ENCODE data around the gene ADGRL2. TPM values are rescaled to one million over a fixed set of nuclear protein-coding genes. Genes with fewer than 3 reads are reported as not detected.

Gene ADGRL2
- total and polyA plus RNA-seq, 9 of the 15 experiments (the other 6 are each of a cell fraction or from before 2014, with no cell fraction given), result 0.03 to 0.15 (median 0.13) TPM; not detected in 6

- intact Hi-C loops (cut with micrococcal nuclease), result no loop called here
- TF ChIP-seq SAP30 (IDR thresholded peaks at IDR 0.05; ENCODE audit: borderline replicate concordance, insufficient read depth, low read depth, low read length, poor library complexity, severe bottlenecking) (no peak), ZNF75A (CRISPR knock-in tag; IDR thresholded peaks at IDR 0.05) (no peak), ARHGAP35 (IDR thresholded peaks at IDR 0.05; ENCODE audit: partially characterized antibody) (no peak), C11orf30 (IDR thresholded peaks at IDR 0.05; ENCODE audit: low read depth) (no peak), RREB1 (CRISPR knock-in tag; IDR thresholded peaks at IDR 0.05) (no peak), FOXO4 (CRISPR knock-in tag; IDR thresholded peaks at IDR 0.05) (no peak), XRCC5 (IDR thresholded peaks at IDR 0.05; ENCODE audit: low read depth, low read length) (no peak), ZNF511 (CRISPR knock-in tag; IDR thresholded peaks at IDR 0.05) (no peak)
- H2AFZ ChIP-seq (ENCODE audit: low read depth, low read length), result no peak overlapping the region
- no peak overlapping the region for H3K4me3 ChIP-seq
- no peaks in the 10 kb centered on the region for H4K20me1 ChIP-seq (replicated peaks; ENCODE audit: control insufficient read depth, insufficient read depth, low read length)
- no peak overlapping the region for H3K4me2 ChIP-seq (ENCODE audit: insufficient read depth, low read length)
- no peaks in the 10 kb centered on the region for H3K9me3 ChIP-seq (replicated peaks; ENCODE audit: control insufficient read depth, insufficient read depth, low read depth, low read length)
- WGBS (ENCODE audit: insufficient coverage, low coverage, missing lambda C conversion rate), result 0% methylated on average over 2 of the region's 2 CpGs
- no peaks in the 10 kb centered on the region for H3K36me3 ChIP-seq (ENCODE audit: control insufficient read depth, insufficient read depth, low read length)
- FAIRE-seq, result no peak
- H3K27ac ChIP-seq (ENCODE audit: extremely low read depth, low read depth, low read length), result no peak overlapping the region
- ChIA-PET CTCF (ENCODE audit: low intra/inter-chr PET ratio) (interaction anchor here (0.6 kb wide), 1 partner anchor 1042 kb away, joined by 3 read pairs; no protein-coding TSS in a partner anchor), POLR2A (no interaction called here)
- BruUV-seq (replicated peaks), result no TSS peak
- no peaks in the 10 kb centered on the region for H3K9me1 ChIP-seq (ENCODE audit: control insufficient read depth, insufficient read depth, low read length)
- no peaks in the 10 kb centered on the region for H3K27me3 ChIP-seq (ENCODE audit: control insufficient read depth in 2 of 2, insufficient read depth in 2 of 2, low read length in 2 of 2)
- no peak for ATAC-seq
- no peak for DNase-seq (ENCODE audit: extremely low read depth in 1 of 4, low spot score in 3 of 4)
- in situ Hi-C loops (cut with MboI), result no loop called here
- H3K79me2 ChIP-seq (ENCODE audit: control insufficient read depth, insufficient read depth, low read length), result no peaks in the 10 kb centered on the region
- H3K4me1 ChIP-seq (replicated peaks in 1 of 2; ENCODE audit: control insufficient read depth in 2 of 2, insufficient read depth in 2 of 2, low read length in 2 of 2), result no peaks in the 10 kb centered on the region
- no peak overlapping the region for H3K9ac ChIP-seq (ENCODE audit: insufficient read depth in 1 of 2, low read depth in 2 of 2, low read length in 2 of 2)
Observed at GRCh38 chr1:81922955-81923354, 122.2 kb downstream of the ADGRL2 start.
